Testis (tissue), 3 donors: ENCODE data around the gene NBAS. TPM values are rescaled to one million over a fixed set of nuclear protein-coding genes. Genes with fewer than 3 reads are reported as not detected.
"Not testable (repeated sequence)": the region's sequence is repeated elsewhere in the genome, so short reads cannot be mapped to it uniquely, and the experiment has no call there.

Experiments
- DNase-seq: peaks from one replicate; pipeline ENCODE4 v3.0.0-alpha.2; 2019
- H3K27ac ChIP-seq, 2 donors: fragments of 200-600 bp; sonication (generic); one replicate each; pipeline ENCODE4 v1.5.1; 2019
- H3K27me3 ChIP-seq: fragments of 200-600 bp; sonication (generic); one replicate; pipeline ENCODE4 v1.5.1; 2019
- H3K36me3 ChIP-seq: fragments of 200-600 bp; sonication (generic); one replicate; pipeline ENCODE4 v1.5.1; 2017; ENCODE audit warnings: low read depth; ENCODE audit errors: missing control alignments
- H3K4me1 ChIP-seq: fragments of 200-600 bp; sonication (generic); one replicate; pipeline ENCODE4 v1.5.1; 2019
- H3K4me3 ChIP-seq, 2 donors: fragments of 200-600 bp; sonication (generic); one replicate each; pipeline ENCODE4 v1.5.1; 2017 to 2019
- H3K9me3 ChIP-seq: fragments of 200-600 bp; sonication (generic); one replicate; pipeline ENCODE4 v1.5.1; 2017
- CTCF ChIP-seq, 3 experiments: fragments of 450-650 bp in 2 of 3; fragments of 200-600 bp in 1 of 3; sonication (generic) in 1 of 3; IDR thresholded peaks; one replicate each; pipeline ENCODE4 v1.5.1; 2016 to 2019; ENCODE audit warnings: antibody characterized with exemption in 3 of 3, mild to moderate bottlenecking in 2 of 3, moderate library complexity in 1 of 3
- POLR2A ChIP-seq: fragments of 450-650 bp; IDR thresholded peaks from one replicate; pipeline ENCODE4 v1.6.1; 2017; ENCODE audit warnings: antibody characterized with exemption, mild to moderate bottlenecking, moderate library complexity
- WGBS, 2 donors: methylation state at CpG; one replicate each; pipeline ENCODE4 v1.1.5; 2018; 5-methylcytosine and 5-hydroxymethylcytosine counted together
- intact Hi-C: fragments of 100-400 bp; cut with DNase I; formaldehyde crosslinking; loops from one replicate; pipeline ENCODE4 v1.15.1; 2023; ENCODE audit warnings: low total_unique reads
- polyA plus RNA-seq: library from polyadenylated mRNA; stranded (reverse); fragments of 350-450 nt; fragmentation: Illumina TruSeq; extraction: RNeasy Lipid Tissue Mini Kit (QIAGEN cat#74804); gene quantifications from one replicate; pipeline ENCODE4 v1.2.3, GENCODE V29; 2014; ENCODE audit warnings: low read depth, low replicate concordance; ENCODE audit not compliant: insufficient read depth
- total RNA-seq, 2 donors: library from RNA; depleted of rRNA; stranded (reverse); fragments of >200 nt; gene quantifications; one replicate each; pipeline ENCODE4 v1.2.3, GENCODE V29; 2016

NBAS gene
- total and polyA plus RNA-seq, 3 donors from 2014 or later = 75.8 to 84.2 (median 79.7) TPM

- no peak for DNase-seq
- intact Hi-C loops = no loop called here
- Histone ChIP-seq H3K9me3 (no peaks in the 10 kb centered on the region), H3K36me3 (no peaks in the 10 kb centered on the region), H3K4me1 (no peaks in the 10 kb centered on the region), H3K27me3 (no peaks in the 10 kb centered on the region), H3K4me3 (no peak overlapping the region), H3K27ac (no peak overlapping the region)
- 92 to 94% methylated on average over 3 of the region's 3 CpGs for WGBS, 2 donors
- no peak for TF ChIP-seq POLR2A
- no peak for TF ChIP-seq CTCF (IDR thresholded peaks at IDR 0.05)
Observed at GRCh38 chr2:15412309-15412708, 148.8 kb downstream of the NBAS start.

- H3K4me3 ChIP-seq = no peak overlapping the region
- TF ChIP-seq POLR2A = no peak
- TF ChIP-seq CTCF (IDR thresholded peaks at IDR 0.05) = no peak
- H3K4me1 ChIP-seq = no peaks in the 10 kb centered on the region
- intact Hi-C loops = no loop called here
- H3K9me3 ChIP-seq = no peaks in the 10 kb centered on the region
- no peaks in the 10 kb centered on the region for H3K36me3 ChIP-seq
- H3K27me3 ChIP-seq = no peaks in the 10 kb centered on the region
- WGBS, 2 donors = 97% methylated on average over 9 of the region's 9 CpGs
- no peak for DNase-seq
- no peak overlapping the region for H3K27ac ChIP-seq
Observed at GRCh38 chr2:15410884-15411283, 150.2 kb downstream of the NBAS start.

GRCh38 chr2:15408759-15409158 is 152.4 kb downstream of the NBAS start:
- Histone ChIP-seq H3K9me3 (no peaks in the 10 kb centered on the region), H3K27ac (no peak overlapping the region), H3K4me3 (no peak overlapping the region), H3K36me3 (no peaks in the 10 kb centered on the region), H3K27me3 (no peaks in the 10 kb centered on the region), H3K4me1 (no peaks in the 10 kb centered on the region)
- intact Hi-C loops = no loop called here
- no peak for DNase-seq
- TF ChIP-seq POLR2A = no peak
- TF ChIP-seq CTCF (IDR thresholded peaks at IDR 0.05) = no peak
- WGBS, 2 donors = 92 to 96% methylated on average over 3 of the region's 3 CpGs

- Histone ChIP-seq H3K9me3 (no peaks in the 10 kb centered on the region), H3K36me3 (no peaks in the 10 kb centered on the region), H3K4me3 (no peak overlapping the region), H3K27me3 (no peaks in the 10 kb centered on the region), H3K27ac (no peak overlapping the region), H3K4me1 (no peaks in the 10 kb centered on the region)
- intact Hi-C loops = no loop called here
- TF ChIP-seq CTCF (IDR thresholded peaks at IDR 0.05) = no peak
- no peak for TF ChIP-seq POLR2A
- 85 to 100% methylated on average over 1 of the region's 1 CpG for WGBS, 2 donors
- no peak for DNase-seq
Observed at GRCh38 chr2:15407666-15408065, 153.5 kb downstream of the NBAS start.

GRCh38 chr2:15404511-15404910 is 156.6 kb downstream of the NBAS start:
- 95 to 98% methylated on average over 9 of the region's 9 CpGs for WGBS, 2 donors
- intact Hi-C loops, H3K4me1 ChIP-seq, H3K9me3 ChIP-seq, DNase-seq, H3K36me3 ChIP-seq, H3K27ac ChIP-seq, H3K4me3 ChIP-seq, H3K27me3 ChIP-seq: not testable (repeated sequence)
